SJSA1 (cell line): ENCODE measurements around the gene ACO2. TPM values are rescaled to one million over a fixed set of nuclear protein-coding genes. Genes with fewer than 3 reads are reported as not detected.
"Not testable (repeated sequence)": the region's sequence is repeated elsewhere in the genome, so short reads cannot be mapped to it uniquely, and the experiment has no call there.

Experiments used
- DNase-seq, 2 experiments: peaks; one replicate each; pipeline ENCODE4 v3.0.0-alpha.2; 2015 to 2020; ENCODE audit warnings: low spot score in 2 of 2, low read depth in 1 of 2
- H3K27ac ChIP-seq: fragments of 250-450 bp; sonication (Bioruptor Pico); 2 replicates; pipeline ENCODE4 v1.5.1; 2020; ENCODE audit warnings: mild to moderate bottlenecking, moderate library complexity
- H3K27me3 ChIP-seq: fragments of 250-450 bp; sonication (Bioruptor Pico); replicated peaks from 2 replicates; pipeline ENCODE4 v1.5.1; 2020; ENCODE audit warnings: mild to moderate bottlenecking, moderate library complexity
- H3K36me3 ChIP-seq: fragments of 250-450 bp; sonication (Bioruptor Pico); 2 replicates; pipeline ENCODE4 v1.5.1; 2020; ENCODE audit warnings: mild to moderate bottlenecking
- H3K4me1 ChIP-seq: fragments of 250-450 bp; sonication (Bioruptor Pico); replicated peaks from 2 replicates; pipeline ENCODE4 v1.6.1; 2021; ENCODE audit warnings: mild to moderate bottlenecking
- H3K4me3 ChIP-seq: fragments of 250-450 bp; sonication (Bioruptor Pico); 2 replicates; pipeline ENCODE4 v1.5.1; 2020; ENCODE audit warnings: mild to moderate bottlenecking
- H3K9me3 ChIP-seq: fragments of 250-450 bp; sonication (Bioruptor Pico); replicated peaks from 2 replicates; pipeline ENCODE4 v1.5.1; 2020; ENCODE audit warnings: mild to moderate bottlenecking
- total RNA-seq: library from RNA; depleted of rRNA; stranded (reverse); fragments of >200 nt; shearing (Covaris generic); gene quantifications from 2 replicates; pipeline ENCODE4 v1.2.3, GENCODE V29; 2014

ACO2 gene
- total RNA-seq, 1 experiment from 2014 or later: 71.1 TPM

DNA sequence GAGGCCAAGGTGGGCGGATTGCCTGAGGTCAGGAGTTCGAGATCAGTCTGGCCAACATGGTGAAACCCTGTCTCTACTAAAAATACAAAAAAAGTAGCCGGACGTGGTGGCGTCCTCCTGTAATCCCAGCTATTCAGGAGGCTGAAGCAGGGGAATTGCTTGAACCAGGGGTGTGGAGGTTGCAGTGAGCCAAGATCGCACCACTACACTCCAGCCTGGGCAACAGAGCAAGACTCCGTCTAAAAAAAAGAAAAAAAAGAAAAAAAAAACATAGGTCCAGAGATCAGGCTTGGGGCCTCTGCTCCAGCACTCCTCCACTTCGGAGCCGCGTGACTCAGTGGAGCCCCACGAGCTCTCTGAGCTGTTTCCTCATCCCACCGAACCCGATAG is 89.3 kb downstream of the ACO2 start:
- DNase-seq, H3K9me3 ChIP-seq, H3K27me3 ChIP-seq, H3K36me3 ChIP-seq, H3K27ac ChIP-seq, H3K4me3 ChIP-seq: not testable (repeated sequence)
- peaks cover 23% of the 10 kb centered on the region for H3K4me1 ChIP-seq

DNA sequence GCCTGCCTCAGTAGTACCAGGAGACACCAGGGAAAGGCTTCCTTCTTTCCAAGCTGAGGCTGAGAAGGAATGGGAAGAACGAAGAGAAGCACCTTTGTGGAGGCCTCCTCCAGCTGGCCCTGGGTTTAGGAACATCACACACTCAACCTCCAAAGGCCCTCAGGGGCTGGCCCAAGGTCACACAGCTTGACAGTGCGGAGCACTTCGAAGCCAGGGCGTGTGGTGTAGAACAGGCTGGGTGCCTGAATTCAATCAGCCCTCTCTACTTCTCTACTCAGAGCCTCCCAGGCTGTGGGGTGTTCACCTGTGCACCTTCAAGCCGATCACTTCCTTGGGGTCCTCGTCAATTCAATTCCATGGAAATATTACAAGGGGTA is 91.2 kb downstream of the ACO2 start:
- Histone ChIP-seq H3K4me3 (no peak overlapping the region), H3K4me1 (peaks cover 39% of the 10 kb centered on the region), H3K27me3 (no peaks in the 10 kb centered on the region), H3K36me3 (no peaks in the 10 kb centered on the region), H3K9me3 (0 out of 2 replicates have a peak, but pooled peaks cover 3% of the 10 kb centered on the region), H3K27ac (no peak overlapping the region)
- no peak for DNase-seq

- peaks cover 49% of the 10 kb centered on the region for H3K4me1 ChIP-seq
- no peaks in the 10 kb centered on the region for H3K36me3 ChIP-seq
- H3K27ac ChIP-seq: no peak overlapping the region
- no peak overlapping the region for H3K4me3 ChIP-seq
- no peak for DNase-seq
- H3K27me3 ChIP-seq: no peaks in the 10 kb centered on the region
- H3K9me3 ChIP-seq: 0 out of 2 replicates have a peak, but pooled peaks cover 3% of the 10 kb centered on the region
Measured at GRCh38 chr22:41561335-41561734, 92.4 kb downstream of the ACO2 start.

GRCh38 chr22:41561788-41562187 is 92.9 kb downstream of the ACO2 start:
- no peak for DNase-seq
- no peak overlapping the region for H3K4me3 ChIP-seq
- H3K4me1 ChIP-seq: peaks cover 48% of the 10 kb centered on the region
- H3K36me3 ChIP-seq: no peaks in the 10 kb centered on the region
- H3K27me3 ChIP-seq: no peaks in the 10 kb centered on the region
- no peak overlapping the region for H3K27ac ChIP-seq
- H3K9me3 ChIP-seq: 0 out of 2 replicates have a peak, but pooled peaks cover 3% of the 10 kb centered on the region

- H3K9me3 ChIP-seq: 0 out of 2 replicates have a peak, but pooled peaks cover 2% of the 10 kb centered on the region
- peaks cover 42% of the 10 kb centered on the region for H3K4me1 ChIP-seq
- no peaks in the 10 kb centered on the region for H3K27me3 ChIP-seq
- no peak overlapping the region for H3K27ac ChIP-seq
- no peaks in the 10 kb centered on the region for H3K36me3 ChIP-seq
- H3K4me3 ChIP-seq: no peak overlapping the region
- no peak for DNase-seq
Measured at GRCh38 chr22:41562461-41562860, 93.5 kb downstream of the ACO2 start.

DNA sequence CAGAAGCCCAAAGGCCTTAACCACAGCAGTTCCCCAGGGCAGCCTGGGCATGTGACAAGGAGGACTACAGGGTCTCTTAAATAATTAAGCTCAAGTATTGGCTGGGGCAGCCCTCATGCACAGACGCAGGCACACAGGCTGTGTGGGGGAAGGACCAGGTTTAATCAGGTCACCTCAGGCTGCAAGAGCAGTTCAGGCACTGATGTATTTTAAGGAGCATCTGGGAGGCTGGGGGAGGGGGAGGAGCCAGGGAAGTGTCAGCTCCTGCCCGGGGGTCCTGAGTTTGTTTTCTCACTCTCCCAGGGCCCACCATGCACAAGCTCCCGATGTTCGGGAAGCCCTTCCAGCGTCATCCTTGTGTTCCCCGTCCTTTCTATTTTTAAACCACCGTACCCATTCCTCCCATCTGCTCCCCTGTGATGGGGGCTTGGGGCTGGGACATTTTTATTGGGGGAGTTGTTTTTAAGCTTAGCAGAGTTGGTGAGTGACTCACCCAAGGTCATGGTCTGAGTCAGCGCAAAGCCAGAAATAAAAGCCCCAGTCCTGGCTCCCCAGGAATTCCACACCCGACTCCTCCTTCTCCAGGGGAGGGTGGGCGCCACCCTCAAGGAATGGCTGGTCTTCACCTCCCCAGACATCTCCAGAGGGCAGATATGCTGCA is 94.3 kb downstream of the ACO2 start:
- Histone ChIP-seq H3K4me3 (no peak overlapping the region), H3K27me3 (no peaks in the 10 kb centered on the region), H3K36me3 (no peaks in the 10 kb centered on the region), H3K9me3 (no peaks in the 10 kb centered on the region), H3K27ac (peak overlapping the region; percentile 33), H3K4me1 (peaks cover 35% of the 10 kb centered on the region)
- DNase-seq: peak; percentile 81 to 84

DNA sequence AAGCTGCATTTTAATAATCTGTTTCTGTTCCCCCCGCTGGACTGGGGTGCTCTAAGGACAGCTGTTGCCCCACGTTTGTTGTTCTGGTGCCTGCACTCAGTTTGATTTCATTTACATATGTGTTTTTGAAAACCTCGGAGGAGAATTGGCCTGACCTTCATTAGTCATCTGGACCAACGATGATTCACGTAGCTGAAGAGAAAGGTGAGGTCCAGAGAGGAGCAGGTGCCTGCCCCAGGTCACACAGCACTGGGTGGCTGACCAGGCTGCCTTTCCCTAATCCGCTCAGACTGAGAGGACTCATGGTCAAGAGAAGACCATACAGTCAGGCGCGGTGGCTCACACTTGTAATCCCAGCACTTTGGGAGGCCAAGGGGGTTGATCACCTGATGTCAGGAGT is 95.6 kb downstream of the ACO2 start:
- 0 out of 2 replicates have a peak overlapping the region, but pooled peaks have one; percentile 28 for H3K27ac ChIP-seq
- H3K27me3 ChIP-seq: no peaks in the 10 kb centered on the region
- DNase-seq: no peak
- H3K36me3 ChIP-seq: no peaks in the 10 kb centered on the region
- no peak overlapping the region for H3K4me3 ChIP-seq
- no peaks in the 10 kb centered on the region for H3K9me3 ChIP-seq
- peaks cover 35% of the 10 kb centered on the region for H3K4me1 ChIP-seq

DNA sequence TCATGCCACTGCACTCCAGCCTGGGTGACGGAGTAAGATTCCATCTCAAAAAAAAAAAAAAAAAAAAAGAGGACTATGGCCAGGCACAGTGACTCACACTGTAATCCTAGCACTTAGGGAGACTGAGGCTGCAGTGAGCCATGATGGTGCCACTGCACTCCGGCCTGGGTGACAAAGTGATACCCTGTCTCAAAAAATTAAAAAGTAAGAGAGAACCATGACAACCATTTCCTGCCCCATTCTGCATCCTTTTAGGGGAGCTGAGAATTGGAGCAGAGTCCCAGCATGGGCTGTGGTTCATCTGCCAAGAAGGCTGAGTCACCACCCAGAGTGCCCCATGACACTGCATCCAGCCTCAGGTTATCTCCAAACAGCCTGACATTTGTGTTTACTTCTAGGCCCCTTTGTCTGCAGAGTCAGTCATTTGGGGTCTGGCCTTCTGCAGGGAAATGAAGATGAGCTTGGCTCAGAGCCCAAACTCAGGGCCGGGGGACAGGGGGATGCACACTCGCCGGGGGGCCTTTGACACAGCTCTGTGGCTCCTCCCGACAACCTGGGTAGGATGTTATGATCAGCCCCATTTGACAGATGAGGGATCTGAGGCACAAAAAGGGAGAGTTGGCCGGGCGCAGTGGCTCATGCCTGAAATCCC is 96.6 kb downstream of the ACO2 start:
- peak overlapping the region; percentile 28; the same call in 1 of the 2 replicates for H3K27ac ChIP-seq

GRCh38 chr22:41567512-41567768 is 98.5 kb downstream of the ACO2 start:
- Histone ChIP-seq H3K27ac (no peak overlapping the region), H3K9me3 (no peaks in the 10 kb centered on the region), H3K27me3 (no peaks in the 10 kb centered on the region), H3K4me3 (no peak overlapping the region), H3K4me1 (peaks cover 34% of the 10 kb centered on the region), H3K36me3 (no peaks in the 10 kb centered on the region)
- DNase-seq: no peak

More for the DNA sequence above, 96.6 kb downstream of the ACO2 start:
- no peaks in the 10 kb centered on the region for H3K27me3 ChIP-seq
- H3K4me3 ChIP-seq: no peak overlapping the region
- peaks cover 35% of the 10 kb centered on the region for H3K4me1 ChIP-seq
- peak; percentile 83 to 87 for DNase-seq
- no peaks in the 10 kb centered on the region for H3K9me3 ChIP-seq
- H3K36me3 ChIP-seq: no peaks in the 10 kb centered on the region

DNA sequence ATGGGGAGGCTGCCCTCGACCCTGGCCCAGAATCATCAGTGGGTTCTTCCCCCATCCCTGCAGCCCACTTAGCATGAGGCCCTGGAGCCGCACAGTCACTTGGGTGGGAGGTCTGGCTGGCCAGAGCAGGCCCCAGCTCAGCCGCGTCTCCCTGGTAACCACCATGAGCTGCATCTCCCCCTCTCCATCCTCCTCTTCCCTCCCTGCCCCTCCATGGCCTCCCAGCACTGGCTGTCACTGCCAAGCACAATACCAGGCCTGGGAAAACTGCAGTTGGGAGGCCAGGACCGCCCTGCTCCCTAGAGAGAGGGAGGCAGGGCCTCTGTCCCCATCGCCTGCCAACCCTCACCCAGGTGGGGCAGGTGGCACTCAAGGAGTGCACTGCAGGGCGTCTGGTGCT is 99.9 kb downstream of the ACO2 start:
- Histone ChIP-seq H3K4me3 (no peak overlapping the region), H3K9me3 (no peaks in the 10 kb centered on the region), H3K27me3 (no peaks in the 10 kb centered on the region), H3K27ac (no peak overlapping the region), H3K4me1 (peaks cover 20% of the 10 kb centered on the region), H3K36me3 (no peaks in the 10 kb centered on the region)
- no peak for DNase-seq

DNA sequence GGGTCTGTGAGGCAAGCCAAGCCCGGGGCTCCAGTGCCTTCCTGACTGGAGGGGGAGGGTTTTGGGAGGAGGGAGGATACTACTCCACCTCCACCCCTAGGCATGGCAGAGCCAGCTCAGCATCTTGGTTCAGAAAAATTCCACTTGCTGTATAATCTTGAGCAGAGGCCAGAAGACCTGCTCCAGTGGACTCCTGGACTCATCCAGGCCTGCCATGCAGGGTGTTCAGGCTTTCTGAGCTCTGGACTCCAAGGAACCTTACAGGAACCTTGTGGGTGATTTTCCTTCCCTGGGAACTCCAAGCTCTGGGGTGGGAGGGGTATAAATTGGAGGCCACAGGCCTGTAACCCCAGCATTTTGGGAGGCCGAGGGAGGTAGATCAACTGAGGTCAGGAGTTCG is 101.3 kb downstream of the ACO2 start:
- no peak overlapping the region for H3K27ac ChIP-seq
- peaks cover 9% of the 10 kb centered on the region for H3K4me1 ChIP-seq
- H3K9me3 ChIP-seq: no peaks in the 10 kb centered on the region
- no peak for DNase-seq
- no peak overlapping the region for H3K4me3 ChIP-seq
- H3K36me3 ChIP-seq: peaks cover 7% of the 10 kb centered on the region
- no peaks in the 10 kb centered on the region for H3K27me3 ChIP-seq

- Histone ChIP-seq H3K27me3 (no peaks in the 10 kb centered on the region), H3K36me3 (peaks cover 22% of the 10 kb centered on the region), H3K9me3 (no peaks in the 10 kb centered on the region), H3K27ac (no peak overlapping the region), H3K4me3 (no peak overlapping the region), H3K4me1 (no peaks in the 10 kb centered on the region)
- DNase-seq: no peak
Measured at GRCh38 chr22:41571786-41572185, 102.9 kb downstream of the ACO2 start.

GRCh38 chr22:41572305-41572704 is 103.4 kb downstream of the ACO2 start:
- H3K27me3 ChIP-seq, H3K27ac ChIP-seq, DNase-seq, H3K4me1 ChIP-seq, H3K9me3 ChIP-seq, H3K4me3 ChIP-seq: not testable (repeated sequence)
- peaks cover 27% of the 10 kb centered on the region for H3K36me3 ChIP-seq

- peaks cover 41% of the 10 kb centered on the region for H3K36me3 ChIP-seq
Measured at GRCh38 chr22:41573677-41574076, 104.8 kb downstream of the ACO2 start.

More at GRCh38 chr22:41573677-41574076, 104.8 kb downstream of the ACO2 start:
- Histone ChIP-seq H3K27me3 (no peaks in the 10 kb centered on the region), H3K27ac (no peak overlapping the region), H3K4me1 (no peaks in the 10 kb centered on the region), H3K9me3 (no peaks in the 10 kb centered on the region), H3K4me3 (no peak overlapping the region)
- no peak for DNase-seq
